Dermis blood vessel endothelial cell (primary cell): ENCODE results near the gene AKT1. TPM values are rescaled to one million over a fixed set of nuclear protein-coding genes. Genes with fewer than 3 reads are reported as not detected.
A peak's percentile ranks its signal among the peaks of the same experiment; 100 is the strongest.

Experiments
- DNase-seq: peaks from one replicate; pipeline ENCODE4 v3.0.0; 2010
- total RNA-seq: library from RNA; depleted of rRNA; stranded (reverse); fragments of >200 nt; gene quantifications from 2 replicates; pipeline ENCODE4 v1.2.3, GENCODE V29; 2014

Gene AKT1
- total RNA-seq, 1 donor from 2014 or later, result 163 TPM

DNA sequence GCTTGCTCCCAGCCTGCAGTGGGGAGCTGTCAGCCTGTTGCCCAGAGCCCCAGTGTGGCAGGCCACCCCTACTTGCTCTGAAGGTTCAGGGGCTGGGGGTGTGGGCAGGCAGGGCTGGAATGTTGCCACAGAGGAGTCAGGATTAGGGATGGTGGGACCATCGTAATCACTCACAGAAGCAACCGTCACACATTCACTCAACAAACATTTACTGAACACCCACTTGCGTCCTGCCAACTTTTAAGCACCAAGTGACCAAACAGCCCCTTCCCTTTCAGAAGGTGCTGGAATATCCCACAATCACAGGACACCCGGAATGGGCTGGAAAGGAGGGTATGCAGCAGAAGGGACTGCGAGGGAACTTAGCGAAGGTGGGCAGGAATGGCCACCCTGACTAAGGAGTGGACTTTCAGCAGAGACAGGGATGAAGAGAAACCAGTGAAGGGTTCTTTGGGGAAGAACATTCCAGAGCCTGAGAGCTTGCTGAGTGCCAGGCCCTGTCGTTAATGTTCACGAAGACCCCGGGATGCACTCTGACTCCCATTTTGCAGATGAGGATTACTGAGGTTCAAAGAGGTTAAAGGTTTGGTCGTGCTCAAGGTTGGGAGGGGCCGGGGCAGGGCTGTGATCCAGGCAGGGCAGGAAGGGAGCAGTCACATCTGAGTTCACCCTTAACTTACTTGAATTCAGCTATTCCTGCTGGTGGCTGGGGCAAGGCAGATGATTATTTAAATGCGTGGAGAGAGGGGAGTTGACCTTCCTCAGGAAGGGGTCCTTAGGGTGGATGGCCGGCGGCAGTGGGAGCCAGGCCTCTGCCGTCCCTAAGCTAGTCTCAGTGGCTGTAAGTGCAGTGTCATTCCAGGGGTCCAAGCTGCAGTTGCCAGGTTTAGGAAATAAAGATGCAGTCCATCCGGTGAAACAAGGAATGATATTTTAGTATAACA is 3.0 kb upstream of the AKT1 start:
- no peak for DNase-seq

DNA sequence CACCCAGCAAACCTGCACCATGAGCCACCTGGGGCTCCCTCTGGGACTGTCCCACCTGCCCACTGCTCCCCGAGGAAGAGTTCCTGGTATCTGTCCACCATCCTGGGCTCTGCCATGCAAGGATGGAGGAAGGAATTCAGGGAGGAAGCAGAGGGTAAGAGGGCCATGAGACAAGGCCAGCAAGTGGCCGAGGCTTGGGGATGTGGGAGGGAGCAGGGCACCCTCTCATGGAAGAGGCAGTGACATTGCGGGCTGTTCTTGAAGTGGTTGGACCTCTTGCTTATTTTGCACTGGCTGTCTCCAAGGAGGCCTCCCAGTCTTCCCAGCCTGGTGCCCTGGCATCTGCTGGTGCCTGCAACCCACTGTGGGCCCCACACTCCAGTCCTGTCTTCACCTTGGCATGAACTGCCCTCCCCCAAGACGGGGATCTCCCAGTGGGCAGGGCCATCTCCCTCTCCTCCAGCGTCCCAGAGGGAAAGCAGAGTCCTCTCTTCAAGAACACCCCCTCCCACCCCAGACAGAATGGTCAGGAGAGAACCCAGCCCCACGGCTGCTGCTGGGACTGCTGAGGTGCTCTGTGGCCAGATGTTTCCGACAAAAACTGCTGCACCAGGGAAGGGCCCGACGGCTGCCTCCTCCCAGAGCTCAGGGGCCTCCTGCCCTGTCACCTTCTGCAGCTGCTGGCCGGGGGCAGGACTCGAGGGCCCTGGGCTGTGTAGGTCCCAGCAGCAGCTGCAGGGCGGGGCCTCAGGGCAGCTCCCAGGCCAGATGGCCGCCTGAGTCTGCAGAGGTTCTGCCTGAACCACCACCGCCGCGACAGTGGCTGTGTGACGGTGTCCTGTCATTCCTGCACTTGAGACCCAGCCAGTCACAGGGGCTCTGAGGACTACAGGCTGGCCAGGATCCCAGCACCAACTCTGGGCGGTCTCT is 1.8 kb upstream of the AKT1 start:
- no peak for DNase-seq

GRCh38 chr14:104796687-104797081 is 1.1 kb upstream of the AKT1 start:
- DNase-seq, result no peak

GRCh38 chr14:104795781-104796686 is 486 bp upstream of the AKT1 start:
- DNase-seq, result peak; percentile 59

GRCh38 chr14:104794631-104794992 is 936 bp downstream of the AKT1 start:
- DNase-seq, result peak; percentile 54

- peak; percentile 67 for DNase-seq
These were observed 1.4 kb downstream of the AKT1 start for GRCh38 chr14:104794099-104794498.

GRCh38 chr14:104793703-104793959 is 1.9 kb downstream of the AKT1 start:
- DNase-seq, result no peak

DNA sequence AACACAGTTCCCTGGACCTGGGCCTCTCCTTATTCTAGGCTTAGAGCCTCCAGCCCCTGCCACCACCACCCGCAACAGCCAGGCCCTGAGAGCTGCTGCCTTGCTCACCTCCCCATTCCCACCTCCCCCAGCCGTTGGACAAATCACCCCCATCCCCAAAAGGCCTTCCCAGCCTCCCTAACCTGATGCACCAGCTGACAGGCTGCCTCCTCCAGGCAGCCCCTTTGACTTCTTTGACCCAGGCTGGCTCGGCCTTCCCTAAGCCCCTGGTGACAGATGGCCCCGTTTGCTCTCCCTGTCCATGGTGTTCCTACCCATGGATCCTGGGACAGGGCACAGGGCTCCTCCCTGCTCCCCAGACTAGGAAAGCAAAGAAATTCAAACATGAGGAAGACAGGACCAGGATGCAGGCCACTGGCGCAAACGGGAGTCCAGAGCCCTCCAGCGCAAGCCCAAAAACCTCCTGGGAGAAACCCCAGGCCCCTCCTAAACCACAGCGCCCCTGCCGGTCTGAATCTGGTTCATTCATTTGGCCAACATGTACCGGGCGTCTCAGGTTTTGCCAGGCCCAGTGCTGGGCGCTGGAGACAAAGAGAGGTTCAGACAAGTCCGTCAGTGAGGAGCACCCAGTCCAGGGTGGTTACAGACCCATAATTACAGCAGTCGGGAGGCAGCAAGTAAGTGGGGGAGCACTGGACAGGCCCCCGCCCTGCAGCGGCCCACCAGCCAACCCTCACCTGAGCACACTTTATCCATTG is 2.4 kb downstream of the AKT1 start:
- DNase-seq, result no peak

GRCh38 chr14:104792101-104792884 is 3.3 kb downstream of the AKT1 start:
- DNase-seq, result peak; percentile 17

GRCh38 chr14:104791425-104791824 is 4.1 kb downstream of the AKT1 start:
- no peak for DNase-seq

- DNase-seq, result no peak
These were observed 5.5 kb downstream of the AKT1 start for GRCh38 chr14:104789752-104790743.

GRCh38 chr14:104788873-104789663 is 6.5 kb downstream of the AKT1 start:
- DNase-seq, result no peak

- no peak for DNase-seq
These were observed 7.3 kb downstream of the AKT1 start for GRCh38 chr14:104788161-104788818.

DNA sequence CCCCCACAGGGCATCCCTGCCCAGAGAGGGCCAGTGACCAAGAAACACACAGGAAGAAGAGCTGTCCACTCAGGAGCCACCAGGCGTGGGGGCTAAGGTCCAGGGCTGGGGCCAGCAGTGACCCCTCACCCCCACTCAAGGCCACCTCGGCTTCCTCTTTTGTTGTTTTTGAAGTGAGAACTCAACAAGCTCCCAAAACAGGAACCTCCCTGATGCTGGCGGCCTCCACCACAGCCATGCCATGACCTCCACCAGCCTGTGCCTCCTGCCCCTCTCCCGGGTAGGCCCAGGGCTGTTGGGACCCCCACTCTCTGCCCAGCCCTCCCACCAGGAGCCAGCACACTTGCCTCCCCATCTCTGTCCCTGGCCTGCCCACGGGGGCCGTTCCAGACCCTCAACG is 7.8 kb downstream of the AKT1 start:
- DNase-seq, result no peak

- DNase-seq, result no peak
These were observed 8.5 kb downstream of the AKT1 start for GRCh38 chr14:104786726-104787675.

DNA sequence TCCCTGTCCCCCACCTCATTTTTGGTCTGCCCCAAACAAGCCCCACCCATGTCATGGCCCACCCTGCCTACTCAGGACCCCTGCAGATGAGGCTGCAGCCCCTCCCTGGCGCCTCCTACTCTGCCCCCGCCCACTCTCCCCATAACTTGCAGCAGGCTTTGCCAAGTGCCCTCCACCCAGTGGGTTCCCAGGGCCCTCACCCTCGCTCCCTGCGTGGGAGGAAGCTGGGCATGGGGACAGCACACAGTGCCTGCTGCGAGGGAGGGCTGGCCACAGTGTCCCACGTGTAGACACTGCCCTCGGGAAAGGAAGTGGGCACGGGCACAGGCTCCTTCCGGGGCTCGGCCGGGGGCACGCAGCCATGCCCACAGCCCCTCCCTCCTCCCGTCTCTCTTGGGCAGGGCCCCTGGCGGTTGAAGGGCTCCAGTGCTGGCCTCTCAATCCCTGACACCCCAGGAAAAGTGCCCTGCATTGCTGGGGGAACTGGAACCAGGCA is 9.4 kb downstream of the AKT1 start:
- no peak for DNase-seq

- no peak for DNase-seq
These were observed 9.9 kb downstream of the AKT1 start for GRCh38 chr14:104785708-104786080.
